ENCODE data around the gene SLC39A11. TPM values are rescaled to one million over a fixed set of nuclear protein-coding genes. Genes with fewer than 3 reads are reported as not detected.

The SLC39A11 gene
- total RNA-seq, 2 experiments from 2014 or later = 9.7 to 12.2 TPM

- DNase-seq = no peak
- ATAC-seq (ENCODE audit: poor library complexity) = no peak
- H3K36me3 Mint-ChIP-seq (ENCODE audit: low read depth) = no peaks in the 10 kb centered on the region
- intact Hi-C loops (cut with DNase I, micrococcal nuclease) = no loop called here
- H3K4me1 Mint-ChIP-seq (ENCODE audit: low read depth) = peaks cover 7% of the 10 kb centered on the region
- H3K9me3 ChIP-seq (ENCODE audit: control insufficient read depth in 1 of 2, insufficient read depth in 1 of 2, low read length in 2 of 2) = peaks cover 0 to 15% of the 10 kb centered on the region in 2 experiments
- TF ChIP-seq, protein P1, sequence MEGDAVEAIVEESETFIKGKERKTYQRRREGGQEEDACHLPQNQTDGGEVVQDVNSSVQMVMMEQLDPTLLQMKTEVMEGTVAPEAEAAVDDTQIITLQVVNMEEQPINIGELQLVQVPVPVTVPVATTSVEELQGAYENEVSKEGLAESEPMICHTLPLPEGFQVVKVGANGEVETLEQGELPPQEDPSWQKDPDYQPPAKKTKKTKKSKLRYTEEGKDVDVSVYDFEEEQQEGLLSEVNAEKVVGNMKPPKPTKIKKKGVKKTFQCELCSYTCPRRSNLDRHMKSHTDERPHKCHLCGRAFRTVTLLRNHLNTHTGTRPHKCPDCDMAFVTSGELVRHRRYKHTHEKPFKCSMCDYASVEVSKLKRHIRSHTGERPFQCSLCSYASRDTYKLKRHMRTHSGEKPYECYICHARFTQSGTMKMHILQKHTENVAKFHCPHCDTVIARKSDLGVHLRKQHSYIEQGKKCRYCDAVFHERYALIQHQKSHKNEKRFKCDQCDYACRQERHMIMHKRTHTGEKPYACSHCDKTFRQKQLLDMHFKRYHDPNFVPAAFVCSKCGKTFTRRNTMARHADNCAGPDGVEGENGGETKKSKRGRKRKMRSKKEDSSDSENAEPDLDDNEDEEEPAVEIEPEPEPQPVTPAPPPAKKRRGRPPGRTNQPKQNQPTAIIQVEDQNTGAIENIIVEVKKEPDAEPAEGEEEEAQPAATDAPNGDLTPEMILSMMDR (IDR thresholded peaks at IDR 0.05) = no peak
- CTCF ChIA-PET = no interaction called here
- no peak overlapping the region for H3K27ac Mint-ChIP-seq
- no peak overlapping the region for H3K27ac ChIP-seq (ENCODE audit: low read depth in 1 of 2, low read length in 2 of 2)
- H3K4me1 ChIP-seq (ENCODE audit: insufficient read depth, low read length) = no peaks in the 10 kb centered on the region
- H3K4me3 ChIP-seq (ENCODE audit: low read length) = no peak overlapping the region
- POLR2A ChIA-PET = no interaction called here
- H3K27me3 ChIP-seq (ENCODE audit: control insufficient read depth in 1 of 2, insufficient read depth in 2 of 2, low read length in 2 of 2) = no peaks in the 10 kb centered on the region
- no peaks in the 10 kb centered on the region for H3K36me3 ChIP-seq (ENCODE audit: insufficient read depth, low read length)
- H3K9me3 Mint-ChIP-seq = no peaks in the 10 kb centered on the region
- H3K4me3 Mint-ChIP-seq = no peak overlapping the region
- H3K27me3 Mint-ChIP-seq = no peaks in the 10 kb centered on the region
These were observed 120.1 kb downstream of the SLC39A11 start for GRCh38 chr17:72972263-72972951.

DNA sequence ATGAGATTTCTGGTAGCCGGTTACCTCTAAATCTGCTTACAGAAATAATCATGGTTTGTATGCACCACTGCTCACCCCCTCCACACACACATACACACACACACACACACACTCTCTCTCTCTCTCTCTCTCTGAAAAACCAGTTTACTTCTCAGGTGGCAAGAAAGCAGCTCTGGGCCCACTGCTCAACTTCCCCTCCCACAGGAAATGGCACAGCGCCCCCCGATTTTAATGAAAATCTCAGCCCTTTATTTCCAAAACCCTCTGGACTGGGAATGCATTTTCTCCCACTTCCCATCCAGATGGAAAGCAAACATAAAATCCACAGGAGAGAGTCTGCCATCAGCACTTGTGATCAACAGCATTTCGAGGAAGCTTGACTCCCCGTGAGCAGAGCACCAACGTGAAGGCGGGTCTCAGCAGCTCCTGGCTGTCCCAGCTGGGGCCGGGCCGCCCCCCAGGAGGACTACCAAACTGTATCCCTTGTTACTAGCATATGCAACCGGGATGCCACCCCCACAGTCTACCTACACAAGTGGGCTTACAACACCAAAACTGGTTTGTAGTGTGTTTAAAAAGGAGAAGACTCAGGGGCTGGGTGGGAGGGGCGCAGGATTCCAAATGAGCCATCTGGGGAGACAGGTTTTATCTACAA lies 121.1 kb downstream of the SLC39A11 start:
- Mint-ChIP-seq H3K4me1 (ENCODE audit: low read depth) (no peaks in the 10 kb centered on the region), H3K36me3 (ENCODE audit: low read depth) (no peaks in the 10 kb centered on the region), H3K27ac (no peak overlapping the region), H3K4me3 (no peak overlapping the region), H3K27me3 (no peaks in the 10 kb centered on the region), H3K9me3 (no peaks in the 10 kb centered on the region)
- Histone ChIP-seq H3K27ac (ENCODE audit: low read depth in 1 of 2, low read length in 2 of 2) (no peak overlapping the region), H3K4me3 (ENCODE audit: low read length) (no peak overlapping the region), H3K36me3 (ENCODE audit: insufficient read depth, low read length) (no peaks in the 10 kb centered on the region), H3K27me3 (ENCODE audit: control insufficient read depth in 1 of 2, insufficient read depth in 2 of 2, low read length in 2 of 2) (no peaks in the 10 kb centered on the region), H3K4me1 (ENCODE audit: insufficient read depth, low read length) (no peaks in the 10 kb centered on the region), H3K9me3 (ENCODE audit: control insufficient read depth in 1 of 2, insufficient read depth in 1 of 2, low read length in 2 of 2) (peaks cover 0 to 6% of the 10 kb centered on the region in 2 experiments)
- CTCF ChIA-PET = no interaction called here
- TF ChIP-seq, protein P1 (IDR thresholded peaks at IDR 0.05) = no peak
- DNase-seq = no peak
- intact Hi-C loops (cut with DNase I, micrococcal nuclease) = no loop called here
- no peak for ATAC-seq (ENCODE audit: poor library complexity)
- POLR2A ChIA-PET = no interaction called here

DNA sequence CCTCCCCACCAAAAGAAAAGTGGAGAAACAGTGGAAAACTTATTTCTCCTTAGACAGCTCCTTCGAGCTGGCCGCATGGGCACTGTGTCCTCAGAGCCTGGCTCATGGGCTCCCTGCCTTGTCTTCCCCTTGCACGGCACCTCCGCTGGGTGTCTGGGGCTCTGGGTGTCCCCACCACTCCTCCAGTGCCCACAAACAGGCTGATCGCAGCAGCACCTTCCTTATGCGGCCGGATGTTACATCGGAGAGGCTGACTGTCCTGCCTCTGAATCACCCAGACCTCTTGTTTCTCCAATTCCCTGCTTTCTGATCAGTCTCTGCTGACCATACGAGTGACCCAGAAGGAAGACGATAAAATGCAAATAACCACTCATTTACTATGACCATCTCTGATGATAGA lies 121.7 kb downstream of the SLC39A11 start:
- TF ChIP-seq, protein P1 (IDR thresholded peaks at IDR 0.05) = no peak
- no peaks in the 10 kb centered on the region for H3K36me3 Mint-ChIP-seq (ENCODE audit: low read depth)
- no peak overlapping the region for H3K27ac Mint-ChIP-seq

More for the DNA sequence above, 121.7 kb downstream of the SLC39A11 start:
- H3K27ac ChIP-seq (ENCODE audit: low read depth in 1 of 2, low read length in 2 of 2) = no peak overlapping the region
- H3K27me3 Mint-ChIP-seq = no peaks in the 10 kb centered on the region
- ATAC-seq (ENCODE audit: poor library complexity) (no peak), DNase-seq (no peak)
- peaks cover 0 to 6% of the 10 kb centered on the region in 2 experiments for H3K9me3 ChIP-seq (ENCODE audit: control insufficient read depth in 1 of 2, insufficient read depth in 1 of 2, low read length in 2 of 2)
- H3K4me3 Mint-ChIP-seq = no peak overlapping the region
- no peaks in the 10 kb centered on the region for H3K9me3 Mint-ChIP-seq
- ChIA-PET POLR2A (no interaction called here), CTCF (interaction anchor here (1.1 kb wide), 1 partner anchor 15 kb away, joined by 3 read pairs; no protein-coding TSS in a partner anchor)
- H3K27me3 ChIP-seq (ENCODE audit: control insufficient read depth in 1 of 2, insufficient read depth in 2 of 2, low read length in 2 of 2) = no peaks in the 10 kb centered on the region
- H3K36me3 ChIP-seq (ENCODE audit: insufficient read depth, low read length) = no peaks in the 10 kb centered on the region
- intact Hi-C loops (cut with DNase I, micrococcal nuclease) = no loop called here
- no peaks in the 10 kb centered on the region for H3K4me1 Mint-ChIP-seq (ENCODE audit: low read depth)
- no peak overlapping the region for H3K4me3 ChIP-seq (ENCODE audit: low read length)
- no peaks in the 10 kb centered on the region for H3K4me1 ChIP-seq (ENCODE audit: insufficient read depth, low read length)
